ENCODE data around the gene CELF5.

Gene CELF5

GRCh38 chr19:3344608-3345598 is 120.4 kb downstream of the CELF5 start:
- DNase-seq (ENCODE audit: low read depth in 2 of 2), result no peak

GRCh38 chr19:3345850-3346460 is 121.5 kb downstream of the CELF5 start:
- DNase-seq (ENCODE audit: low read depth in 2 of 2), result no peak
